GM21360 (cell line): ENCODE measurements around the gene CDH15.
"Not testable (repeated sequence)": the region's sequence is repeated elsewhere in the genome, so short reads cannot be mapped to it uniquely, and the experiment has no call there.

Source experiments
- ATAC-seq: cut with Tn5 transposase; IDR thresholded peaks from one replicate; pipeline ENCODE4 v1.9.1; 2021; ENCODE audit warnings: mild to moderate bottlenecking, moderate library complexity; ENCODE audit not compliant: unreplicated experiment

Gene CDH15

GRCh38 chr16:89187032-89187769 lies 15.7 kb downstream of the CDH15 start:
- no peak for ATAC-seq

- ATAC-seq = no peak
Observed at GRCh38 chr16:89187770-89188392, 16.3 kb downstream of the CDH15 start.

- ATAC-seq = not testable (repeated sequence)
Observed at GRCh38 chr16:89188471-89189357, 17.2 kb downstream of the CDH15 start.

- no peak for ATAC-seq
Observed at GRCh38 chr16:89189358-89190025, 17.9 kb downstream of the CDH15 start.

GRCh38 chr16:89190150-89190958 lies 18.8 kb downstream of the CDH15 start:
- no peak for ATAC-seq

- ATAC-seq = no peak
Observed at GRCh38 chr16:89191033-89191900, 19.7 kb downstream of the CDH15 start.

GRCh38 chr16:89191901-89192185 lies 20.3 kb downstream of the CDH15 start:
- no peak for ATAC-seq

GRCh38 chr16:89192186-89192955 lies 20.8 kb downstream of the CDH15 start:
- ATAC-seq = not testable (repeated sequence)

GRCh38 chr16:89192956-89193575 lies 21.5 kb downstream of the CDH15 start:
- no peak for ATAC-seq

- ATAC-seq = no peak
Observed at GRCh38 chr16:89193576-89194293, 22.2 kb downstream of the CDH15 start.

GRCh38 chr16:89194340-89195311 lies 23.1 kb downstream of the CDH15 start:
- ATAC-seq = no peak

- no peak for ATAC-seq
Observed at GRCh38 chr16:89195521-89196171, 24.1 kb downstream of the CDH15 start.

- no peak for ATAC-seq
Observed at GRCh38 chr16:89197033-89197632, 25.6 kb downstream of the CDH15 start.

- no peak for ATAC-seq
Observed at GRCh38 chr16:89197633-89198416, 26.3 kb downstream of the CDH15 start.
